ENCODE measurements around the gene PROS1. TPM values are rescaled to one million over a fixed set of nuclear protein-coding genes. Genes with fewer than 3 reads are reported as not detected.

Gene PROS1
- total and polyA plus RNA-seq, 2 donors (not counting 1 experiment from before 2014, with no cell fraction given), result 0.03 TPM; not detected in 1

DNA sequence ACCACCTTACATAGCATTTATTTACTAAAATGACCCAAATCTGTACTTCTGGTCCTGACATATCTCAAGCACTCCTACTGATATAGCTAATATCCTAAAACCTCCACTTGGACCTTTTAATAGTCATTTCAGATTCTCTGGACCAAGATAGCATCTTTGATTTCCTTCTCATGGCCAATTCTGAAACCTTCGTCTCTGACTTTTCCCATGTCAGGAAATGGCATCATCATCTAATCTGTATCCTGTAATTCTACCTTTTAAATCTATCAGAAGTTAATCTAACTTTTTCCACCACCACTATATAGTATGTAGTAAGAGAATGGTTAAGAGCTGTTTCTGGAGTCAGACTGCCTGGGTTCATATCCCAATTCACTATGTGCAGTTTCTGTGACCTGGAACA lies 38.5 kb upstream of the PROS1 start:
- Mint-ChIP-seq H3K27ac (no peak overlapping the region), H3K4me3 (no peak overlapping the region), H3K4me1 (peaks cover 8% of the 10 kb centered on the region), H3K9me3 (ENCODE audit: insufficient read depth) (no peaks in the 10 kb centered on the region), H3K27me3 (no peaks in the 10 kb centered on the region)
- Histone ChIP-seq H3K27ac (ENCODE audit: low read length in 2 of 2) (no peak overlapping the region), H3K4me2 (replicated peaks; ENCODE audit: low read depth, low read length, poor library complexity, severe bottlenecking) (no peak overlapping the region), H4K20me1 (ENCODE audit: control insufficient read depth, insufficient read depth, low read length, poor library complexity, severe bottlenecking) (no peaks in the 10 kb centered on the region), H3K9ac (ENCODE audit: low read length) (no peak overlapping the region), H3K4me3 (ENCODE audit: control extremely low read depth in 1 of 5, extremely low read depth in 1 of 5, insufficient read depth in 1 of 5, low read depth in 2 of 5, low read length in 4 of 5) (no peak overlapping the region), H3K36me3 (replicated peaks in 1 of 2; ENCODE audit: control extremely low read depth in 1 of 2, control insufficient read depth in 1 of 2, extremely low read depth in 1 of 2, insufficient read depth in 2 of 2, low read length in 1 of 2) (no peaks in the 10 kb centered on the region), H3K9me3 (ENCODE audit: control extremely low read depth in 1 of 3, control insufficient read depth in 2 of 3, insufficient read depth in 1 of 3, low read length in 2 of 3) (no peaks in the 10 kb centered on the region), H3K79me2 (ENCODE audit: control insufficient read depth, insufficient read depth, low read length) (no peaks in the 10 kb centered on the region), H2AFZ (ENCODE audit: insufficient read depth, low read depth, low read length, poor library complexity, severe bottlenecking) (no peak overlapping the region), H3K4me1 (ENCODE audit: control insufficient read depth in 2 of 2, insufficient read depth in 2 of 2, low read length in 2 of 2) (no peaks in the 10 kb centered on the region), H3K27me3 (replicated peaks in 1 of 4; ENCODE audit: control extremely low read depth in 1 of 4, control insufficient read depth in 3 of 4, insufficient read depth in 4 of 4, low read length in 3 of 4) (no peaks in the 10 kb centered on the region)
- intact Hi-C loops (cut with micrococcal nuclease), result no loop called here
- TF ChIP-seq EZH2 (IDR thresholded peaks at IDR 0.05; ENCODE audit: borderline replicate concordance, insufficient read depth, low read depth, low read length, poor library complexity, severe bottlenecking), result no peak
- TF ChIP-seq, protein P1, sequence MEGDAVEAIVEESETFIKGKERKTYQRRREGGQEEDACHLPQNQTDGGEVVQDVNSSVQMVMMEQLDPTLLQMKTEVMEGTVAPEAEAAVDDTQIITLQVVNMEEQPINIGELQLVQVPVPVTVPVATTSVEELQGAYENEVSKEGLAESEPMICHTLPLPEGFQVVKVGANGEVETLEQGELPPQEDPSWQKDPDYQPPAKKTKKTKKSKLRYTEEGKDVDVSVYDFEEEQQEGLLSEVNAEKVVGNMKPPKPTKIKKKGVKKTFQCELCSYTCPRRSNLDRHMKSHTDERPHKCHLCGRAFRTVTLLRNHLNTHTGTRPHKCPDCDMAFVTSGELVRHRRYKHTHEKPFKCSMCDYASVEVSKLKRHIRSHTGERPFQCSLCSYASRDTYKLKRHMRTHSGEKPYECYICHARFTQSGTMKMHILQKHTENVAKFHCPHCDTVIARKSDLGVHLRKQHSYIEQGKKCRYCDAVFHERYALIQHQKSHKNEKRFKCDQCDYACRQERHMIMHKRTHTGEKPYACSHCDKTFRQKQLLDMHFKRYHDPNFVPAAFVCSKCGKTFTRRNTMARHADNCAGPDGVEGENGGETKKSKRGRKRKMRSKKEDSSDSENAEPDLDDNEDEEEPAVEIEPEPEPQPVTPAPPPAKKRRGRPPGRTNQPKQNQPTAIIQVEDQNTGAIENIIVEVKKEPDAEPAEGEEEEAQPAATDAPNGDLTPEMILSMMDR (IDR thresholded peaks at IDR 0.05), result no peak
- DNase-seq (no peak), ATAC-seq (ENCODE audit: low read depth) (no peak)
- ChIA-PET CTCF (no interaction called here), POLR2A (no interaction called here)
- 100% methylated on average over 1 of the region's 1 CpG for WGBS (ENCODE audit: insufficient coverage)

DNA sequence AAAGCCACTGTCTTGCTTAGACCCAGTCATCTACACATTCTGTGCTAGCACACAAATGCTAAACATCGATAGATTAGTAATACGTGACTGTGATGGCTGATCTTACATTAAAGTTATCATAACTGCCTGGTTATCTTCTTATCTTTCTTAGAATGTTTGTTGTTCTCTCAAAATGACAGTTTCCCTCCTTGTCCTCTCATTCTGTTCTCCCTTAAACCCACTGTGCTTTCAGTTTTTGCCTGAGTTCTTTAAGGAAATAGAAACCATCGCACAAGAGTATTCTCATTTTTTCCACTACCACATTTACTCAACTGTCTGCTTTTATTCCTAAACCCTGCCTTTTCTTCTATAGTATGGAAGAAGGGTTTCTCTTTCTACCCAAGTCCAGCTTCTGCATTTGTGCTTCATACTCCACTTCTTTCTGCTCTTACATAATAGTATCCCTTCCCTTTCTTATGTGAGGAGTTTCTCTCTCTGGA lies 37.6 kb upstream of the PROS1 start:
- no peaks in the 10 kb centered on the region for H3K79me2 ChIP-seq (ENCODE audit: control insufficient read depth, insufficient read depth, low read length)
- no peaks in the 10 kb centered on the region for H3K9me3 ChIP-seq (ENCODE audit: control extremely low read depth in 1 of 3, control insufficient read depth in 2 of 3, insufficient read depth in 1 of 3, low read length in 2 of 3)
- Mint-ChIP-seq H3K27ac (no peak overlapping the region), H3K4me3 (no peak overlapping the region), H3K27me3 (no peaks in the 10 kb centered on the region), H3K4me1 (peaks cover 8% of the 10 kb centered on the region), H3K9me3 (ENCODE audit: insufficient read depth) (no peaks in the 10 kb centered on the region)
- H2AFZ ChIP-seq (ENCODE audit: insufficient read depth, low read depth, low read length, poor library complexity, severe bottlenecking), result no peak overlapping the region
- H3K27me3 ChIP-seq (replicated peaks in 1 of 4; ENCODE audit: control extremely low read depth in 1 of 4, control insufficient read depth in 3 of 4, insufficient read depth in 4 of 4, low read length in 3 of 4), result no peaks in the 10 kb centered on the region
- H3K4me3 ChIP-seq (ENCODE audit: control extremely low read depth in 1 of 5, extremely low read depth in 1 of 5, insufficient read depth in 1 of 5, low read depth in 2 of 5, low read length in 4 of 5), result no peak overlapping the region
- no peak for ATAC-seq (ENCODE audit: low read depth)
- H3K9ac ChIP-seq (ENCODE audit: low read length), result no peak overlapping the region
- no CpG with 5 or more reads among the region's 3 CpGs for WGBS (ENCODE audit: insufficient coverage)
- intact Hi-C loops (cut with micrococcal nuclease), result no loop called here
- POLR2A ChIA-PET, result no interaction called here
- no peaks in the 10 kb centered on the region for H3K36me3 ChIP-seq (replicated peaks in 1 of 2; ENCODE audit: control extremely low read depth in 1 of 2, control insufficient read depth in 1 of 2, extremely low read depth in 1 of 2, insufficient read depth in 2 of 2, low read length in 1 of 2)
- DNase-seq, result no peak
- no peak overlapping the region for H3K27ac ChIP-seq (ENCODE audit: low read length in 2 of 2)
- no peak for TF ChIP-seq EZH2 (IDR thresholded peaks at IDR 0.05; ENCODE audit: borderline replicate concordance, insufficient read depth, low read depth, low read length, poor library complexity, severe bottlenecking)
- TF ChIP-seq, protein P1 (IDR thresholded peaks at IDR 0.05), result no peak
- H3K4me2 ChIP-seq (replicated peaks; ENCODE audit: low read depth, low read length, poor library complexity, severe bottlenecking), result no peak overlapping the region
- no peaks in the 10 kb centered on the region for H3K4me1 ChIP-seq (ENCODE audit: control insufficient read depth in 2 of 2, insufficient read depth in 2 of 2, low read length in 2 of 2)
- no peaks in the 10 kb centered on the region for H4K20me1 ChIP-seq (ENCODE audit: control insufficient read depth, insufficient read depth, low read length, poor library complexity, severe bottlenecking)
- CTCF ChIA-PET, result no interaction called here
